OCI-LY7 (cell line): Measurements from ENCODE around the gene GLYAT.

ENCODE experiments used
- CTCF ChIP-seq: fragments of 200-600 bp; sonication (generic); conservative IDR thresholded peaks from 2 replicates; pipeline ENCODE4 v1.5.1; 2014; ENCODE audit warnings: mild to moderate bottlenecking, antibody characterized with exemption, low read length, moderate library complexity, mixed read lengths
- EZH2phosphoT487 ChIP-seq: fragments of 200-600 bp; sonication (generic); IDR thresholded peaks from 2 replicates; pipeline ENCODE4 v1.6.1; 2018; ENCODE audit warnings: low read depth, borderline replicate concordance, mild to moderate bottlenecking, mixed run types, antibody characterized with exemption, low read length, moderate library complexity, mixed read lengths

DNA sequence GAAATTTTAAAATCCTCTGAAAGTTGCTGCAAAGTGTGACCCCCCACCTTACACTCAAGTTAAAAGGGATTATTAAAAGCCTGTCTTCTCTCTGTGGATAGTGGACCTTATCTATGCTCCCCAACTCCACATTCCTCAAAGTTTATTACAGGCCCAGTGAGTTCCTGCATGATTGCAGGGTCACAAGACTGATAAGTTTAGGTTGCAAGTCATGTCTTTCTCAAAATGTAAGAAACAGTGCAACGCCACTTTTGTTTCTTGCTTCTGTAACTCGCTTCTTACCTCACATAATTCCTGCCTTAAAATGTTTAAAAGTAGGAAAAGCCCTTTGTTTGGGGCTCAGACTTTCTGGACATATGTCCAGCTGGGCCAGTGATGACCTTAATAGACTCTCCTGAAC, 38.4 kb upstream of the GLYAT start:
- TF ChIP-seq CTCF, result no peak
- no peak for TF ChIP-seq EZH2phosphoT487
